ENCODE results near the gene BICD1. TPM values are rescaled to one million over a fixed set of nuclear protein-coding genes. Genes with fewer than 3 reads are reported as not detected.

The BICD1 gene
- total and polyA plus RNA-seq, 5 experiments from 2014 or later, result 5.9 to 17.6 (median 7.7) TPM

- no peak overlapping the region for H3K4me3 Mint-ChIP-seq
- no peak overlapping the region for H3K27ac Mint-ChIP-seq
- peaks cover 0 to 3% (median 0%) of the 10 kb centered on the region in 3 donors for H3K36me3 Mint-ChIP-seq
- H3K27me3 Mint-ChIP-seq, result no peaks in the 10 kb centered on the region
- DNase-seq (no peak), ATAC-seq (no peak)
- no peaks in the 10 kb centered on the region for H3K4me1 Mint-ChIP-seq
- POLR2A ChIA-PET, result no interaction called here
- H3K9me3 Mint-ChIP-seq, result peaks cover 0 to 1% (median 0%) of the 10 kb centered on the region in 9 donors
Observed at GRCh38 chr12:32285489-32285888, 178.8 kb downstream of the BICD1 start.

GRCh38 chr12:32290411-32290810 is 183.8 kb downstream of the BICD1 start:
- POLR2A ChIA-PET, result interaction anchor here (0.7 kb wide), 1 partner anchor 8 kb away, joined by 3 read pairs; no protein-coding TSS in a partner anchor
- Mint-ChIP-seq H3K4me3 (no peak overlapping the region), H3K4me1 (no peaks in the 10 kb centered on the region), H3K36me3 (peaks cover 0 to 13% (median 3%) of the 10 kb centered on the region in 3 donors), H3K27me3 (no peaks in the 10 kb centered on the region), H3K9me3 (peaks cover 0 to 1% (median 0%) of the 10 kb centered on the region in 9 donors), H3K27ac (no peak overlapping the region)
- ATAC-seq, result no peak
- no peak for DNase-seq

GRCh38 chr12:32292151-32292550 is 185.5 kb downstream of the BICD1 start:
- H3K27me3 Mint-ChIP-seq, result no peaks in the 10 kb centered on the region
- H3K9me3 Mint-ChIP-seq, result peaks cover 0 to 1% (median 0%) of the 10 kb centered on the region in 9 donors
- peak overlapping the region in 1 of 10 donors; percentile 43 for H3K27ac Mint-ChIP-seq
- ATAC-seq (no peak), DNase-seq (no peak)
- no peak overlapping the region for H3K4me3 Mint-ChIP-seq
- POLR2A ChIA-PET, result no interaction called here
- H3K36me3 Mint-ChIP-seq, result peaks cover 0 to 18% (median 3%) of the 10 kb centered on the region in 3 donors
- H3K4me1 Mint-ChIP-seq, result no peaks in the 10 kb centered on the region

GRCh38 chr12:32293808-32294419 is 187.3 kb downstream of the BICD1 start:
- no peak for ATAC-seq
- Mint-ChIP-seq H3K9me3 (peaks cover 0 to under 1% (median 0%) of the 10 kb centered on the region in 9 donors), H3K36me3 (peaks cover 0 to 18% (median 1%) of the 10 kb centered on the region in 3 donors), H3K4me1 (no peaks in the 10 kb centered on the region), H3K27ac (no peak overlapping the region), H3K27me3 (no peaks in the 10 kb centered on the region), H3K4me3 (no peak overlapping the region)
- DNase-seq, result no peak
- POLR2A ChIA-PET, result no interaction called here

- Mint-ChIP-seq H3K4me1 (peaks cover 0 to 12% (median 3%) of the 10 kb centered on the region in 4 donors), H3K27me3 (no peaks in the 10 kb centered on the region), H3K9me3 (no peaks in the 10 kb centered on the region), H3K4me3 (no peak overlapping the region), H3K36me3 (peaks cover 0 to 18% (median 2%) of the 10 kb centered on the region in 3 donors), H3K27ac (no peak overlapping the region)
- POLR2A ChIA-PET, result no interaction called here
- DNase-seq, result no peak
- ATAC-seq, result no peak
Observed at GRCh38 chr12:32296567-32296966, 189.9 kb downstream of the BICD1 start.

- DNase-seq (no peak), ATAC-seq (no peak)
- H3K9me3 Mint-ChIP-seq, result no peaks in the 10 kb centered on the region
- POLR2A ChIA-PET, result no interaction called here
- H3K27ac Mint-ChIP-seq, result peak overlapping the region in 2 of 10 donors; percentile 15 to 24
- H3K27me3 Mint-ChIP-seq, result no peaks in the 10 kb centered on the region
- peaks cover 0 to 13% (median 2%) of the 10 kb centered on the region in 3 donors for H3K36me3 Mint-ChIP-seq
- H3K4me3 Mint-ChIP-seq, result no peak overlapping the region
- H3K4me1 Mint-ChIP-seq, result peaks cover 0 to 16% (median 3%) of the 10 kb centered on the region in 4 donors
Observed at GRCh38 chr12:32298917-32299316, 192.3 kb downstream of the BICD1 start.

- H3K9me3 Mint-ChIP-seq, result no peaks in the 10 kb centered on the region
- no peak overlapping the region for H3K4me3 Mint-ChIP-seq
- POLR2A ChIA-PET, result no interaction called here
Observed at GRCh38 chr12:32301216-32301615, 194.6 kb downstream of the BICD1 start.

GRCh38 chr12:32302218-32303173 is 195.8 kb downstream of the BICD1 start:
- H3K27ac Mint-ChIP-seq, result peak overlapping the region in 2 of 10 donors; percentile 42 to 61
- POLR2A ChIA-PET, result no interaction called here

More at GRCh38 chr12:32301216-32301615, 194.6 kb downstream of the BICD1 start:
- peak overlapping the region in 2 of 10 donors; percentile 36 to 67 for H3K27ac Mint-ChIP-seq
- no peaks in the 10 kb centered on the region for H3K27me3 Mint-ChIP-seq
- H3K4me1 Mint-ChIP-seq, result peaks cover 0 to 16% (median 3%) of the 10 kb centered on the region in 4 donors
- DNase-seq (no peak), ATAC-seq (no peak)
- peaks cover 0 to 8% (median 2%) of the 10 kb centered on the region in 3 donors for H3K36me3 Mint-ChIP-seq

GRCh38 chr12:32303174-32303549 is 196.5 kb downstream of the BICD1 start:
- no peak for ATAC-seq
- Mint-ChIP-seq H3K9me3 (no peaks in the 10 kb centered on the region), H3K4me1 (peaks cover 0 to 16% (median 3%) of the 10 kb centered on the region in 4 donors), H3K36me3 (peaks cover 0 to 14% (median 2%) of the 10 kb centered on the region in 3 donors), H3K27me3 (no peaks in the 10 kb centered on the region), H3K4me3 (no peak overlapping the region), H3K27ac (no peak overlapping the region)
- DNase-seq, result no peak
- POLR2A ChIA-PET, result no interaction called here

More at GRCh38 chr12:32302218-32303173, 195.8 kb downstream of the BICD1 start:
- Mint-ChIP-seq H3K4me3 (no peak overlapping the region), H3K4me1 (peaks cover 0 to 16% (median 3%) of the 10 kb centered on the region in 4 donors), H3K27me3 (no peaks in the 10 kb centered on the region), H3K36me3 (peaks cover 0 to 13% (median 2%) of the 10 kb centered on the region in 3 donors), H3K9me3 (no peaks in the 10 kb centered on the region)
- DNase-seq (peak in 2 of 10 donors; percentile 4 to 29), ATAC-seq (peak; percentile 45 to 53)

GRCh38 chr12:32305163-32305562 is 198.5 kb downstream of the BICD1 start:
- ATAC-seq (no peak), DNase-seq (peak in 3 of 10 donors; percentile 10 to 22 (median 20))
- Mint-ChIP-seq H3K27me3 (no peaks in the 10 kb centered on the region), H3K4me1 (peaks cover 0 to 10% (median 0%) of the 10 kb centered on the region in 4 donors), H3K4me3 (no peak overlapping the region), H3K27ac (no peak overlapping the region), H3K36me3 (peaks cover 0 to 14% (median 2%) of the 10 kb centered on the region in 3 donors), H3K9me3 (no peaks in the 10 kb centered on the region)
- POLR2A ChIA-PET, result no interaction called here

- ATAC-seq, result no peak
- Mint-ChIP-seq H3K36me3 (peaks cover 0 to 14% (median 0%) of the 10 kb centered on the region in 3 donors), H3K9me3 (no peaks in the 10 kb centered on the region), H3K27me3 (no peaks in the 10 kb centered on the region), H3K4me3 (no peak overlapping the region), H3K4me1 (peaks cover 2 to 12% (median 3%) of the 10 kb centered on the region in 4 donors), H3K27ac (no peak overlapping the region)
- DNase-seq, result no peak
- POLR2A ChIA-PET, result no interaction called here
Observed at GRCh38 chr12:32307326-32307725, 200.7 kb downstream of the BICD1 start.

- no peaks in the 10 kb centered on the region for H3K27me3 Mint-ChIP-seq
- no peaks in the 10 kb centered on the region for H3K9me3 Mint-ChIP-seq
- POLR2A ChIA-PET, result interaction anchor here (0.6 kb wide), 1 partner anchor 127 kb away, joined by 5 read pairs; no protein-coding TSS in a partner anchor
- H3K4me1 Mint-ChIP-seq, result peaks cover 2 to 12% (median 2%) of the 10 kb centered on the region in 4 donors
- H3K36me3 Mint-ChIP-seq, result peaks cover 0 to 14% (median 0%) of the 10 kb centered on the region in 3 donors
- DNase-seq, result no peak
- no peak overlapping the region for H3K4me3 Mint-ChIP-seq
- peak overlapping the region in 2 of 10 donors; percentile 6 to 57 for H3K27ac Mint-ChIP-seq
- no peak for ATAC-seq
Observed at GRCh38 chr12:32309811-32310736, 203.4 kb downstream of the BICD1 start.

All from naive thymus-derived CD8-positive, alpha-beta T cell (primary cell).